ENCODE measurements around the gene RPS2. TPM values are rescaled to one million over a fixed set of nuclear protein-coding genes. Genes with fewer than 3 reads are reported as not detected.
"Not testable (repeated sequence)": the region's sequence is repeated elsewhere in the genome, so short reads cannot be mapped to it uniquely, and the experiment has no call there.

RPS2 gene
- total RNA-seq, 2 experiments from 2014 or later = 7,042 to 7,057 TPM

DNA sequence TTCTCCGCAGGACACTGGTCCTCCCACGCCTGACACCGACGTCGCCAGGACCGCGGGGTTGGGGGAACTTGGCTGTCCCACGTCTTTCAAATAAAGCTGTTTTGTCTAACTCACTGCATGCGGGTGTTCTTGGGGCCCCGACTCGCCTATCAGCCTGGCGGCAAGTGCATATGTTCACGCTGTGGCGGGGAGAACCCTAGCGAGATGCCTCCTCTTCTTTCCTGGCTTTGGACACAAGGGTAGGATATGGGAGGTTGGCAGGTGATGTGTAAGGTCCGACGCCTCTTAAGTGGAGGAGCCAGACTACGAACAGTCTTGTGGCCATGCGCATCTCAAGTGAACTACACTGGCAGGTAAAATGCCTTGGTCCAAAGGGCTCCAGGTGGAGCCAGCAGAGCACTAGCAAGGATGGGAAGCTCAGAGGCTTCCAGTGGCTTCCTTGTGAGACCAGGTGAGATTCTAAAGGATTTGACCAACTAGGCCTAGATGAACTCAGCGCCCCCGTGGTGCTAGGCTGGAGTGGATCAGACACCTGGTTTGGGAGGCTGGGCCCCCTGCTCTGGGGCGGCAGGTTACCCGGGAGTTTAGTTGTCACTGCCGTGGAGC is 873 bp upstream of the RPS2 start:
- peaks cover 41% of the 10 kb centered on the region for H3K4me1 Mint-ChIP-seq (ENCODE audit: low read depth)
- CTCF ChIA-PET = interaction anchor here (1.2 to 1.4 kb wide), 2 partner anchors 14 to 39 kb away, joined by 3 to 4 read pairs; no protein-coding TSS in a partner anchor
- H3K9me3 Mint-ChIP-seq = no peaks in the 10 kb centered on the region
- peak overlapping the region; percentile 97 for H3K4me3 Mint-ChIP-seq
- H3K27ac Mint-ChIP-seq = peak overlapping the region; percentile 95
- DNase-seq = no peak
- H3K36me3 Mint-ChIP-seq (ENCODE audit: low read depth) = peaks cover 41% of the 10 kb centered on the region
- intact Hi-C loops (cut with micrococcal nuclease) = loop anchor here (2.0 kb wide), 2 partner anchors 19 to 43 kb away; partner anchors contain the start of genes GFER and ZNF598
- H3K27me3 Mint-ChIP-seq (ENCODE audit: low read depth) = no peaks in the 10 kb centered on the region

DNA sequence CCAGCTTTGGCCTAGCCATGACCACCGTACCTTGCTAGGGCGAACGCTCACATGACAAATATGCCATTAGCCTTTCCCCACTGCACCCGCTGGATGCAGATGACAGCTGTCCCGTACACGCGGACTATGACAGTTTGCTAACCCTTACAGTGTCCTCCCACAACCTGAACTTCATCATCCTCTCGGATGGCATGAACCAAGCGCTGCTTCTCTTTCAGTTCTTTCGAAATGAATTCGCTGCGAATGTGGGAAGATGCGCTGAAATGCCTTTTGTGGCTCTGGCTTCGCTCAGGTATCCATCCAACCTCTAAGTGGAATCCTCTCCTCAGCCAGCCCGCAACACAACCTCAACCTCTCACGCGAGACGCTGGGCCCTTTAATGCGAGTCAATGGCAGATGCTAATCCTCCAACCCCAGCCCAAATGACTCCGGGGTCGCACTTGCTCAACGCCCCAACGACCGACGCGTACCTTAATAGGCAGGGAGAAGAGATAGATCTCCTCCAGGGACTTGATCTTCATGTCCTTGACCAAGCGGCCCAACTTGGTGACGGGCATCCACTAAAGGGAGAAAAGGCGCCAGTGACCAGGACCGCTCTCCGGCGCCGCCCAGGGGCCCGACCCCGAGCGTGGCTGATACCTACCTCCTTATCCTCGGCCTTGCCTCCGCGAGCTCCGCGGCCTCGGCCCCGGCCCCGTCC is 670 bp downstream of the RPS2 start:
- H3K4me3 Mint-ChIP-seq = peak overlapping the region; percentile 97
- intact Hi-C loops (cut with micrococcal nuclease) = loop anchor here (1.0 to 2.0 kb wide), 6 partner anchors 8 to 191 kb away; partner anchors contain the start of genes GFER, MSRB1, TBL3 and TRAF7
- peak overlapping the region; percentile 92 for H3K27ac Mint-ChIP-seq
- H3K4me1 Mint-ChIP-seq (ENCODE audit: low read depth) = peaks cover 42% of the 10 kb centered on the region
- DNase-seq = peak; percentile 32
- CTCF ChIA-PET = interaction anchor here (0.7 to 1.3 kb wide), 2 partner anchors 8 to 18 kb away, joined by 5 to 6 read pairs; partner anchors contain the start of gene TBL3
- H3K9me3 Mint-ChIP-seq = no peaks in the 10 kb centered on the region
- H3K27me3 Mint-ChIP-seq (ENCODE audit: low read depth) = no peaks in the 10 kb centered on the region
- peaks cover 44% of the 10 kb centered on the region for H3K36me3 Mint-ChIP-seq (ENCODE audit: low read depth)

DNA sequence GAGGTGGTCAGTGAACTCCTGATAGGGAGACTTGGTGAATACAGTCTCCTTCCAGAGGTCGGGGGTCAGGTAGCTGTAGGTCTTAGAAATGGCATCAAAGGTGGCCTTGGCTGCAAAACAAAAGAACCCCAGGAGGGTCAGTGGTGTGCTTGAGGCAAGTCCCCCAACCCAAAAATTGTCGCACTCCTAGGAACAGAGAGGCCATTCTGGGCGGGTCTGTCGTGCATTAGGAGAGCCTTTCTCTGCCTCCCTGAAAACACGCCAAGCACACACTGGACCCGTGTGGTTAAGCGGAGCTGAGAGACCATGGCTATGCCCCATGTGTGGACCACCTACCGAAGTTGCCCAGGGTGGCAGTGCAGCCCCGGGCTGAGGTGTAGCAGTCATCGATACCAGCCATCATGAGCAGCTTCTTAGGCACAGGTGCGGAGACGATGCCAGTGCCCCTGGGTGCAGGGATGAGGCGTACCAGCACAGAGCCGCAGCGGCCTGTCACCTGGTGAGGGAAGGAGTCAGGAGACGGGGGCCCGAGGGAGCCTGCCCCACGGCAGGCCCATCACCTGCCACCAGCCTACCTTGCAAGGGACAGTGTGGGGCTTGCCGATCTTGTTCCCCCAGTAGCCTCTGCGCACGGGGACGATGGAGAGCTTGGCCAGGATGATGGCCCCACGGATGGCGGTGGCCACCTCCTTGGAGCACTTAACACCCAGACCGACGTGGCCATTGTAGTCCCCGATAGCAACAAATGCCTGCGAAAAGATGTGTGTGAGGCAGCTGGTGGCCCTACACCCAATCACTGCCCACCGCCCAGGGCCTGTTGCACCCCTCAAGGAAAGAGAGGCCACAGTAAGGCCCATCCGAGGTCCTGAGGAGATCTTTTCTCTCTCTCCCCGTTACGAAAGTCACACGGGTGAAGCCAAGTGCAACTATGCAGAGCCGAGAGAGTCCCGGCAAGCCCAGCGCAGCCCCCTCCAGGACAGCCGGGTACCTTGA is 2.2 kb downstream of the RPS2 start:
- intact Hi-C loops (cut with micrococcal nuclease) = not testable (repeated sequence)

DNA sequence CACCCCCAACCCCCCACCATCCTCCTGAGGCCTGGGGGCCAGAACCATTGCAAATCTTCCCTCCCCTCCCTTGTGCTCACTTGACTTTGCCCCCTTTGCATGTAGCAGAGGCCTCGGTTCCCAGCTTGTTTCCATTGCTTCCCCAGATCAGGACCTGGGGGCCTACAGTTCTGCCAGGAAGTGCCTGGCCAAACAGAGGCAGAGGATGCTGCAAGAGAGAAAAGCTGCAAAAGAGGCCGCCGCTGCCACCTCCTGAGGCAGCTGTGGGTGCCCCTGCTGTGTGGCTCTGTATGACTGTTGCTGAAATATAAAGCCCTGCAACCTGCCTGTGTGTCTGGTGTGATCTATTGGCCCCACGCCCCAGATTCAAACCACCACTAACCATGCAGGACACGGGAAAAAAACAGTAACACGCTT is 3.0 kb downstream of the RPS2 start:
- Mint-ChIP-seq H3K9me3 (no peaks in the 10 kb centered on the region), H3K4me1 (ENCODE audit: low read depth) (peaks cover 42% of the 10 kb centered on the region), H3K4me3 (peak overlapping the region; percentile 97), H3K27me3 (ENCODE audit: low read depth) (no peaks in the 10 kb centered on the region), H3K27ac (peak overlapping the region; percentile 62), H3K36me3 (ENCODE audit: low read depth) (peaks cover 44% of the 10 kb centered on the region)
- intact Hi-C loops (cut with micrococcal nuclease) = no loop called here
- DNase-seq = peak; percentile 30
- CTCF ChIA-PET = no interaction called here

More for the DNA sequence above, 2.2 kb downstream of the RPS2 start:
- Mint-ChIP-seq H3K4me3 (peak overlapping the region; percentile 97), H3K27ac (peak overlapping the region; percentile 92), H3K36me3 (ENCODE audit: low read depth) (peaks cover 44% of the 10 kb centered on the region), H3K4me1 (ENCODE audit: low read depth) (peaks cover 42% of the 10 kb centered on the region)
- DNase-seq; H3K9me3 Mint-ChIP-seq; H3K27me3 Mint-ChIP-seq (ENCODE audit: low read depth): not testable (repeated sequence)
- CTCF ChIA-PET = interaction anchor here (1.3 kb wide), 1 partner anchor 9 kb away, joined by 5 read pairs; the partner anchor contains the start of gene TBL3

DNA sequence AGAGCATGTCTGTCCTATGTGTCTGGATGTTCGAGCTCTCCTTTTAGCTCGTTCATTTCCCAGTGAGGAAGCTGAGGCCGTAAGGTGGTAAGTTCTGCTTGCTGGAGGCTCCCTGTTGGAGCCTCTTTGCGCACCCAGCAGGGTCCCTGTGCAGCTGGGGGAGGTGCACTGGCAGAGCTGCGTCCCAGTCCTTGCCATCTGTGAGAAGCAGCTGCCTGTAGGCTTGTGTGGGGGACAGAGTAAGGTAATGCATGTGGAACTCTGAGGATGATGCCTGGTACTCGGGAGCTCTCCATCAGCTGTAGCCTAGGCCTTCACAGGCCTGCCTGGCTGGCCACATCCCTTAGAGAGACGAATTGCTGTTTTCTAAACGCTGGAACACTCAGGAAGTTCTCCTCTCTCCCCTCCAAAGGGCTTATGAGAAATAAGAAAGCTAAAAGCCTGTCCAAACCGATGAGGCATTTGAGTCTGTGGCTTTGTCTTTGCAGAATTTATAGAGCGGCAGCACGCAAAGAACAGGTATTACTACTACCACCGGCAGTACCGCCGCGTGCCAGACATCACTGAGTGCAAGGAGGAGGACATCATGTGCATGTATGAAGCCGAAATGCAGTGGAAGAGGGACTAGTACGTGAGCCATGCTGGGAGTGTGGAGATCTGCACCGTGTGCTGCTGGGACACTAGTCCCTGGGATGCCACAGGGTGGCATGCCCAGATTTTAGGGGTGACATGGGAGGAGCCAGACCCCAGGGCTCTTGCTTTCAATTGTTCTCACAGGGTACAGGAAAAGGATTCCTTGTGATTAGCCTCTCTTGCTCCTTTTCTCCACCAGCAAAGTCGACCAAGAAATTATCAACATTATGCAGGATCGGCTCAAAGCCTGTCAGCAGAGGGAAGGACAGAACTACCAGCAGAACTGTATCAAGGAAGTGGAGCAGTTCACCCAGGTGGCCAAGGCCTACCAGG is 3.7 kb downstream of the RPS2 start:
- H3K4me3 Mint-ChIP-seq = peak overlapping the region; percentile 96
- H3K27me3 Mint-ChIP-seq (ENCODE audit: low read depth) = no peaks in the 10 kb centered on the region
- peaks cover 41% of the 10 kb centered on the region for H3K4me1 Mint-ChIP-seq (ENCODE audit: low read depth)
- peak overlapping the region; percentile 87 for H3K27ac Mint-ChIP-seq
- CTCF ChIA-PET = interaction anchor here (1.0 kb wide), 1 partner anchor 14 kb away, joined by 3 read pairs; no protein-coding TSS in a partner anchor
- H3K9me3 Mint-ChIP-seq = no peaks in the 10 kb centered on the region
- intact Hi-C loops (cut with micrococcal nuclease) = no loop called here
- peaks cover 43% of the 10 kb centered on the region for H3K36me3 Mint-ChIP-seq (ENCODE audit: low read depth)
- peak; percentile 44 for DNase-seq

DNA sequence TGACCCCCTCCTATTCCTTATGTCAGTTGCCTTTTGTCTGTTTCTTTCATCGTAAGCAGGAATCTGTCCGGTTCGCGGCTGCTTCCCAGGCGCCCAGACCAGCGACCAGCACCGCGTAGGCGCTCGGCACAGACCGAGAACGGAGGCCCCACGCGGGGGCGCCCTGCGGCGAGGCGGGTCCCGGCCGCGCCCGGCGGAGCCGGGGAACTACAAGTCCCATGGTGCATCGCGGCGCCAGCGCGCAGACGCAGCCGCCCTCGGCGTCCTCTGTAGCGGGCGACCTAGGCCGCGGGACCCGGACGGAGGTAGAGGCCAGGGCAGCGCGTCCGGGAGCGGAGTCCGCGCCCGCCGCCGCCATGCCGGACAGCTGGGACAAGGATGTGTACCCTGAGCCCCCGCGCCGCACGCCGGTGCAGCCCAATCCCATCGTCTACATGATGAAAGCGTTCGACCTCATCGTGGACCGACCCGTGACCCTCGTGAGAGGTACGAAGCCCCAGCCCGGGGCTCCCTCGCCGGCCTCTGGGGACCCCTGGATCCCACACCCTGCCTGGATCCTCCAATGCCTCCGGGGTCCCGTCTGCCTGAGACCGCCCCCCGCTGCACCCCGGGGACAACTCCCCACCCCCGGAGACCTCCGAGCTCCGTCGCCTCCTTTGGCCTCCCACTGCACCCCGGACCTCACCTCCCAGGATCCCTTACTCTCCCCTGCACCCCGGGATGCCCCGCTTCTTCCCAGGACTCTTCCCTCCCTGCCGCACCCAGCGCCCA is 5.2 kb downstream of the RPS2 start, which contains the start of gene NDUFB10:
TSS of gene NDUFB10 (plus strand) at position 270 of the 771 bp plus-strand sequence. CDS start at position 357, 87 bp downstream.
- H3K27ac Mint-ChIP-seq = peak within 1 kb of the TSS; percentile 87
- H3K36me3 Mint-ChIP-seq (ENCODE audit: low read depth) = peaks cover 34% of the 10 kb centered on the region
- DNase-seq = peak; percentile 91
- H3K9me3 Mint-ChIP-seq = no peaks in the 10 kb centered on the region
- CTCF ChIA-PET = no interaction called here
- intact Hi-C loops (cut with micrococcal nuclease) = loop anchor here (1.0 kb wide), 2 partner anchors 12 to 16 kb away; partner anchors contain the start of gene MSRB1
- H3K4me3 Mint-ChIP-seq = peak within 1 kb of the TSS; percentile 96
- peaks cover 36% of the 10 kb centered on the region for H3K4me1 Mint-ChIP-seq (ENCODE audit: low read depth)
- no peaks in the 10 kb centered on the region for H3K27me3 Mint-ChIP-seq (ENCODE audit: low read depth)

DNA sequence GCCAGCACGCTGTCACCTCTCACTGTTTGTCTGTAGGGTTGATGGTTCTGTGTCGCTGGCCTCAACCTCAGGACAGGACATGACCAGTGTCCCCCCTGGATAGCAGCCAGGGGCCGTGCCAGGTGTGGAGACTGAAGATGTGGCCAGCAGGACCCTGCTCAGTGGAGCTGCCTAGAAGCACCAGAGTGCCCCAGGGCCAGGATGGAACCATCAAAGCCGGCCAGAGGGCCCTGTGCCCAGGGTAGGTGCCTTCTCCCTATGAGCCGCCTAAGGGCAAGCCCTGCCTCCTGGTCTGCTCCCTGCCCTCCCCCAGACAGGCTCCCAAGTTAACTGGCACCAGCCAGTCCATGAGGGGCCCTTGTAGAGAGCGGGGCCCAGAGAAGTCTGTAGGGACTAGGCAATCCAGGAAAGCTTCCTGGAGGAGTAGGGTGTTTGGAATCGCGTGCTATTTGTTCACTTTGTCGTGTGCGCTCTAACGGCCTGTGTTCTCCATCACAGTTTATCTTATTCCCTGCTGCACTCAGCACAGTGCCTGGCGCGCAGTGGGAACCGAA is 5.8 kb downstream of the RPS2 start:
- no peaks in the 10 kb centered on the region for H3K27me3 Mint-ChIP-seq (ENCODE audit: low read depth)
- H3K9me3 Mint-ChIP-seq = no peaks in the 10 kb centered on the region
- intact Hi-C loops (cut with micrococcal nuclease) = loop anchor here (1.0 kb wide), 2 partner anchors 13 to 15 kb away; partner anchors contain the start of gene MSRB1
- H3K4me1 Mint-ChIP-seq (ENCODE audit: low read depth) = peaks cover 33% of the 10 kb centered on the region
- no peak overlapping the region for H3K27ac Mint-ChIP-seq
- DNase-seq = no peak
- H3K4me3 Mint-ChIP-seq = peak overlapping the region; percentile 96
- peaks cover 29% of the 10 kb centered on the region for H3K36me3 Mint-ChIP-seq (ENCODE audit: low read depth)
- CTCF ChIA-PET = interaction anchor here (0.6 kb wide), 1 partner anchor 636 kb away, joined by 3 read pairs; no protein-coding TSS in a partner anchor

DNA sequence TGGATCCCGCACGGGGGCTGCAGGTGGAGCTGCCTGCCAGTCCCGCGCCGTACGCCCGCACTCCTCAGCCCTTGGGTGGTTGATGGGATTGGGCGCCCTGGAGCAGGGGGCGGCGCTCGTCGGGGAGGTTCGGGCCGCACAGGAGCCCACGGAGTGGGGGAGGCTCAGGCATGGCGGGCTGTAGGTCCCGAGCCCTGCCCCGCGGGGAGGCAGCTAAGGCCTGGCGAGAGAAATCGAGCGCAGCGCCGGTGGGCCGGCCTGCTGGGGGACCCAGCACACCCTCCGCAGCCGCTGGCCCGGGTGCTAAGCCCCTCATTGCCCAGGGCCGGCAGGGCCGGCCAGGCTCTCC is 6.5 kb downstream of the RPS2 start:
- intact Hi-C loops (cut with micrococcal nuclease) = not testable (repeated sequence)
- CTCF ChIA-PET = interaction anchor here (1.1 kb wide), 1 partner anchor 34 kb away, joined by 3 read pairs; no protein-coding TSS in a partner anchor

DNA sequence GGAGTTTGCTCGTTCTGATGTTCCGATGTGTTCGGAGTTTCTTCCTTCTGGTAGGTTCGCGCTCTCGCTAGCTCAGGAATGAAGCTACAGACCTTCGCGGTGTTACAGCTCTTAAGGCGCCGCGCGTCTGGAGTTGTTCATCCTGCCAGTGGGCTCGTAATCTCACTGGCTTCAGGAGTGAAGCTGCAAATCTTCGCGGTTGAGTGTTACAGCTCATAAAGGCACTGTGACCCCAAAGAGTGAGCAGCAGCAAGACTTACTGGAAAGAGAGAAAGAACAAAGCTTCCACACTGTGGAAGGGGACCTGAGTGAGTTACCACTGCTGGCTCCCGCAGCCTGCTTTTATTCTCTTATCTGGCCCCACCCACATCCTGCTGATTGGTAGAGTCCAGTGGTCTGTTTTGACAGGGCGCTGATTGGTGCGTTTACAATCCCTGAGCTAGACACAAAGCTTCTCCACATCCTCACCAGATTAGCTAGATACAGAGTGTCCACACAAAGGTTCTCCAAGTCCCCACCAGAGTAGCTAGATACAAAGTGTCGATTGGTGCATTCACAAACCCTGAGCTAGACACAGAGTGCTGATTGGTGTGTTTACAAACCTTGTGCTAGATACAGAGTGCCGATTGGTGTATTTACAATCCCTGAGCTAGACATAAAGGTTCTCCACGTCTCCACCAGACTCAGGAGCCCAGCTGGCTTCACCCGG is 7.0 kb downstream of the RPS2 start:
- CTCF ChIA-PET = interaction anchor here (1.1 kb wide), 1 partner anchor 34 kb away, joined by 3 read pairs; no protein-coding TSS in a partner anchor
- H3K4me3 Mint-ChIP-seq; DNase-seq; H3K27me3 Mint-ChIP-seq (ENCODE audit: low read depth); H3K9me3 Mint-ChIP-seq; H3K27ac Mint-ChIP-seq; intact Hi-C loops (cut with micrococcal nuclease): not testable (repeated sequence)
- Mint-ChIP-seq H3K4me1 (ENCODE audit: low read depth) (peaks cover 22% of the 10 kb centered on the region), H3K36me3 (ENCODE audit: low read depth) (peaks cover 17% of the 10 kb centered on the region)

More for the DNA sequence above, 6.5 kb downstream of the RPS2 start:
- not testable (repeated sequence) for H3K4me3 Mint-ChIP-seq; H3K9me3 Mint-ChIP-seq; DNase-seq; H3K27me3 Mint-ChIP-seq (ENCODE audit: low read depth); H3K27ac Mint-ChIP-seq
- peaks cover 22% of the 10 kb centered on the region for H3K36me3 Mint-ChIP-seq (ENCODE audit: low read depth)
- peaks cover 28% of the 10 kb centered on the region for H3K4me1 Mint-ChIP-seq (ENCODE audit: low read depth)
